ENCODE measurements around the gene INTS6L. TPM values are rescaled to one million over a fixed set of nuclear protein-coding genes. Genes with fewer than 3 reads are reported as not detected.

Gene INTS6L
- polyA plus RNA-seq, 3 donors, result 2.7 to 29.0 (median 3.0) TPM

DNA sequence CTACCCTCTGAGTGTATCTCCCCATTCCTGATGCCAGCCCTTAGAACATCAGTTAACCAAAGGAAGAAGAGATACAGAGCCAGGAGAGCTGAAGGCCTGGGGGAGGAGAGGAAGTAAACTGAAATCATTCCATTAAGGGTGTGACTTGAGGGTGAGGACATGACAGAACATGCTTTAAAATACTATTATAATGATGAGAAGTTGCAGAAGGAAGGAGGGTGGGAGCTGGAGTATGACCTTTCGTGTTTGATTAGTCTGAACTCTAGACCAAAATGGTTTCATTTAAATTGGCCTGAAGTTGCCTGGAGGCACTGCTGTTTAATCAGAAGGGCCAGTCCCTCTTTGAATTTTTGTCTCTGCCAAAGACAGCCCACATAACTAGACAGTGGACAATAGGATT is 11.4 kb downstream of the INTS6L start:
- H3K27ac ChIP-seq (ENCODE audit: low read depth in 1 of 2, low read length in 2 of 2), result no peak overlapping the region
- no peak overlapping the region for H2AFZ ChIP-seq (ENCODE audit: insufficient read depth, low read depth, low read length, poor library complexity, severe bottlenecking)
- peaks cover 19% of the 10 kb centered on the region for H3K79me2 ChIP-seq (ENCODE audit: insufficient read depth, low read length)
- peaks cover 26% of the 10 kb centered on the region for H3K4me1 Mint-ChIP-seq
- TF ChIP-seq, protein P1, sequence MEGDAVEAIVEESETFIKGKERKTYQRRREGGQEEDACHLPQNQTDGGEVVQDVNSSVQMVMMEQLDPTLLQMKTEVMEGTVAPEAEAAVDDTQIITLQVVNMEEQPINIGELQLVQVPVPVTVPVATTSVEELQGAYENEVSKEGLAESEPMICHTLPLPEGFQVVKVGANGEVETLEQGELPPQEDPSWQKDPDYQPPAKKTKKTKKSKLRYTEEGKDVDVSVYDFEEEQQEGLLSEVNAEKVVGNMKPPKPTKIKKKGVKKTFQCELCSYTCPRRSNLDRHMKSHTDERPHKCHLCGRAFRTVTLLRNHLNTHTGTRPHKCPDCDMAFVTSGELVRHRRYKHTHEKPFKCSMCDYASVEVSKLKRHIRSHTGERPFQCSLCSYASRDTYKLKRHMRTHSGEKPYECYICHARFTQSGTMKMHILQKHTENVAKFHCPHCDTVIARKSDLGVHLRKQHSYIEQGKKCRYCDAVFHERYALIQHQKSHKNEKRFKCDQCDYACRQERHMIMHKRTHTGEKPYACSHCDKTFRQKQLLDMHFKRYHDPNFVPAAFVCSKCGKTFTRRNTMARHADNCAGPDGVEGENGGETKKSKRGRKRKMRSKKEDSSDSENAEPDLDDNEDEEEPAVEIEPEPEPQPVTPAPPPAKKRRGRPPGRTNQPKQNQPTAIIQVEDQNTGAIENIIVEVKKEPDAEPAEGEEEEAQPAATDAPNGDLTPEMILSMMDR (IDR thresholded peaks at IDR 0.05), result no peak
- DNase-seq, result no peak
- H3K4me3 Mint-ChIP-seq, result no peak overlapping the region
- no peaks in the 10 kb centered on the region for H3K36me3 ChIP-seq (replicated peaks in 1 of 2; ENCODE audit: control insufficient read depth in 1 of 2, insufficient read depth in 2 of 2, low read length in 2 of 2)
- peaks cover 0 to 2% of the 10 kb centered on the region in 2 donors for H3K27me3 ChIP-seq (ENCODE audit: control insufficient read depth in 2 of 2, insufficient read depth in 2 of 2, low read length in 2 of 2)
- H3K4me3 ChIP-seq (replicated peaks in 1 of 3; ENCODE audit: low read depth in 2 of 3, low read length in 3 of 3), result no peak overlapping the region
- intact Hi-C loops (cut with micrococcal nuclease), result no loop called here
- no peaks in the 10 kb centered on the region for H4K20me1 ChIP-seq (ENCODE audit: insufficient read depth, low read length)
- no peak overlapping the region for H3K4me2 ChIP-seq (replicated peaks; ENCODE audit: extremely low read depth, low read length, poor library complexity, severe bottlenecking)
- peaks cover 0 to 2% (median 0%) of the 10 kb centered on the region in 7 donors for H3K9me3 Mint-ChIP-seq
- H3K36me3 Mint-ChIP-seq, result peaks cover 0 to 7% of the 10 kb centered on the region in 2 donors
- H3K4me1 ChIP-seq (ENCODE audit: control insufficient read depth in 1 of 2, insufficient read depth in 2 of 2, low read length in 2 of 2), result peaks cover 13 to 14% of the 10 kb centered on the region in 2 donors
- H3K27me3 Mint-ChIP-seq (ENCODE audit: low read depth in 3 of 3), result peaks cover 0 to 5% (median 0%) of the 10 kb centered on the region in 3 donors
- no peaks in the 10 kb centered on the region for H3K9me3 ChIP-seq (replicated peaks in 1 of 2; ENCODE audit: control insufficient read depth in 1 of 2, insufficient read depth in 1 of 2, low read length in 2 of 2)
- H3K9ac ChIP-seq (ENCODE audit: insufficient read depth, low read length, poor library complexity, severe bottlenecking), result no peak overlapping the region
- H3K27ac Mint-ChIP-seq, result peak overlapping the region in 3 of 7 donors; percentile 16 to 68 (median 26)
- no CpG with 5 or more reads among the region's 1 CpG for WGBS (ENCODE audit: insufficient coverage)

DNA sequence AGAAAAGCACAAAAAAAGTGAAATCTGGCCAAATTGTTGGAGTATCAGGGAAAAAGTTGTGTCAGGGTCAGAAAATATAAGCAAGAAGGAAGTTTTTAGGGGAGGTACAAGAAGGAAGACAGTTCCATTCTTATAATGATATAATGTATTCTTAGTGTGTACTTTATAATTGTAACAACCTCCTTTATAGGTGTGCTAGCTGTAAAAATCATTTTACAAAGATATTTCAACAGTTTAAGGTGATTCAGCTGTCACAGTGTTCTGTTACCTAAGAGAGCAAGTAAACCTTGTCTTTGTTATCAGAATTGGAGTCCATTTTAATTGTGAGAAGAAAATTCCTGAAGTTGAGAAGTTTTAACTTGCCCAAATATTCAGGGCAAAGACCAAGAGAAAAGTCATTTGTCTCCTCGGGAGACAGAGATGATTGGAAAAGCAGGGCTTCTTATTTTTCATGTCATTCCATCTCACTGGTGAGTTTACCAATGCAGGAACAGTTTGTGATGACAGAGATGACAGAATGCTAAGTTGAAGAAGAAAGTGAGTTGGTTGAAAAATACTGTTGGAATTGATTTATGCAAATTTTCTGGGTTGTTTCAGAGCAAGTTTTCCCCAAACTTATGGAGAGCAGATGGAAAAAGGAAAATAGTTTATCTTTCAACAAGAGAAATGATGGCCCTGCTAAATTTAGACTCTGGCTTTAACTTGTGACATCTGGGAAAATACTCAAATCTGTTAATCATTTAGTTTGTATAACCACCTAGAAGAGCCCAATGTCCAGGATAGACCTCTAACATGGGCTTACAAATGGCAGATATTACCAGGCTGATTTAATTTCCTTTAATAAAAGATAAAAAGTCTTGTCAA is 14.8 kb downstream of the INTS6L start:
- peaks cover 0 to 2% (median 0%) of the 10 kb centered on the region in 7 donors for H3K9me3 Mint-ChIP-seq
- WGBS (ENCODE audit: insufficient coverage), result 100% methylated on average over 1 of the region's 1 CpG

More for the DNA sequence above, 14.8 kb downstream of the INTS6L start:
- Histone ChIP-seq H3K36me3 (replicated peaks in 1 of 2; ENCODE audit: control insufficient read depth in 1 of 2, insufficient read depth in 2 of 2, low read length in 2 of 2) (no peaks in the 10 kb centered on the region), H3K4me1 (ENCODE audit: control insufficient read depth in 1 of 2, insufficient read depth in 2 of 2, low read length in 2 of 2) (peaks cover 3 to 13% of the 10 kb centered on the region in 2 donors), H3K4me2 (replicated peaks; ENCODE audit: extremely low read depth, low read length, poor library complexity, severe bottlenecking) (no peak overlapping the region), H3K27me3 (ENCODE audit: control insufficient read depth in 2 of 2, insufficient read depth in 2 of 2, low read length in 2 of 2) (peaks cover 0 to 2% of the 10 kb centered on the region in 2 donors), H3K79me2 (ENCODE audit: insufficient read depth, low read length) (peaks cover 11% of the 10 kb centered on the region), H3K9me3 (replicated peaks in 1 of 2; ENCODE audit: control insufficient read depth in 1 of 2, insufficient read depth in 1 of 2, low read length in 2 of 2) (no peaks in the 10 kb centered on the region), H4K20me1 (ENCODE audit: insufficient read depth, low read length) (peaks cover 4% of the 10 kb centered on the region), H3K9ac (ENCODE audit: insufficient read depth, low read length, poor library complexity, severe bottlenecking) (no peak overlapping the region), H3K4me3 (replicated peaks in 1 of 3; ENCODE audit: low read depth in 2 of 3, low read length in 3 of 3) (no peak overlapping the region), H3K27ac (ENCODE audit: low read depth in 1 of 2, low read length in 2 of 2) (no peak overlapping the region), H2AFZ (ENCODE audit: insufficient read depth, low read depth, low read length, poor library complexity, severe bottlenecking) (no peak overlapping the region)
- peaks cover 0 to 5% (median 0%) of the 10 kb centered on the region in 3 donors for H3K27me3 Mint-ChIP-seq (ENCODE audit: low read depth in 3 of 3)
- peaks cover 20% of the 10 kb centered on the region for H3K4me1 Mint-ChIP-seq
- peaks cover 0 to 4% of the 10 kb centered on the region in 2 donors for H3K36me3 Mint-ChIP-seq
- TF ChIP-seq, protein P1 (IDR thresholded peaks at IDR 0.05), result no peak
- no peak for DNase-seq
- no peak overlapping the region for H3K27ac Mint-ChIP-seq
- H3K4me3 Mint-ChIP-seq, result no peak overlapping the region
- intact Hi-C loops (cut with micrococcal nuclease), result no loop called here
